ENCODE results near the gene RAI14.

- TF ChIP-seq CTCF (IDR thresholded peaks at IDR 0.05) = no peak
- no peak for TF ChIP-seq POLR2A (IDR thresholded peaks at IDR 0.05)
Measured at GRCh38 chr5:34691326-34691725, 35.2 kb downstream of the RAI14 start.

Data from right lobe of liver (tissue), 4 donors.